ENCODE measurements around the gene HAGH.

- no peak for TF ChIP-seq CTCF (IDR thresholded peaks at IDR 0.05)
- TF ChIP-seq EZH2 (IDR thresholded peaks at IDR 0.05), result no peak
Observed at GRCh38 chr16:1768061-1768766, 58.4 kb downstream of the HAGH start.
